ENCODE measurements around the gene MIEF2.
"Not testable (repeated sequence)": the region's sequence is repeated elsewhere in the genome, so short reads cannot be mapped to it uniquely, and the experiment has no call there.

MIEF2 gene

GRCh38 chr17:18260332-18261145, at the start of gene MIEF2:
TSS of gene MIEF2 (plus strand) at chr17:18260662. CDS start at chr17:18262721, 2,059 bp downstream.
- Histone ChIP-seq H4K20me1 (ENCODE audit: insufficient read depth, low read length, poor library complexity, severe bottlenecking) (peaks cover 18% of the 10 kb centered on the region), H3F3A (ENCODE audit: low read depth) (no peaks in the 10 kb centered on the region), H3K9me3 (ENCODE audit: insufficient read depth, low read depth, low read length) (no peaks in the 10 kb centered on the region), H3K4me1 (ENCODE audit: insufficient read depth, low read length, poor library complexity, severe bottlenecking) (peaks cover 27% of the 10 kb centered on the region), H3K9ac (ENCODE audit: low read depth, low read length, poor library complexity, severe bottlenecking) (peak within 1 kb of the TSS; percentile 81), H2AFZ (ENCODE audit: low read length) (peak within 1 kb of the TSS; percentile 86), H3K36me3 (ENCODE audit: insufficient read depth, low read length) (peaks cover 6% of the 10 kb centered on the region; the same call in 1 of the 2 replicates), H3K27me3 (ENCODE audit: insufficient read depth, low read length, poor library complexity, severe bottlenecking) (no peaks in the 10 kb centered on the region), H3K9me2 (replicated peaks; ENCODE audit: low read depth, low read length) (no peaks in the 10 kb centered on the region), H3K4me3 (ENCODE audit: low read length, poor library complexity, severe bottlenecking) (peak within 1 kb of the TSS; percentile 93), H3K79me2 (ENCODE audit: insufficient read depth, low read length) (peaks cover 40% of the 10 kb centered on the region), H3K4me2 (ENCODE audit: low read depth, low read length, poor library complexity, severe bottlenecking) (peak within 1 kb of the TSS; percentile 80)
- no peak for TF ChIP-seq EZH2phosphoT487 (IDR thresholded peaks at IDR 0.05; ENCODE audit: borderline replicate concordance)
- no peak for TF ChIP-seq CTCF (conservative IDR thresholded peaks at IDR 0.05; ENCODE audit: low read length)

- no peak for TF ChIP-seq EZH2phosphoT487 (IDR thresholded peaks at IDR 0.05; ENCODE audit: borderline replicate concordance)
- TF ChIP-seq CTCF (conservative IDR thresholded peaks at IDR 0.05; ENCODE audit: low read length): no peak
- no peaks in the 10 kb centered on the region for H3K27me3 ChIP-seq (ENCODE audit: insufficient read depth, low read length, poor library complexity, severe bottlenecking)
- no peaks in the 10 kb centered on the region for H3F3A ChIP-seq (ENCODE audit: low read depth)
- no peaks in the 10 kb centered on the region for H4K20me1 ChIP-seq (ENCODE audit: insufficient read depth, low read length, poor library complexity, severe bottlenecking)
- no peak overlapping the region for H3K9ac ChIP-seq (ENCODE audit: low read depth, low read length, poor library complexity, severe bottlenecking)
- no peak overlapping the region for H3K4me2 ChIP-seq (ENCODE audit: low read depth, low read length, poor library complexity, severe bottlenecking)
- H3K36me3 ChIP-seq (ENCODE audit: insufficient read depth, low read length): peaks cover 31% of the 10 kb centered on the region; the same call in 1 of the 2 replicates
- H2AFZ ChIP-seq (ENCODE audit: low read length): no peak overlapping the region
- no peaks in the 10 kb centered on the region for H3K79me2 ChIP-seq (ENCODE audit: insufficient read depth, low read length)
- no peak overlapping the region for H3K4me3 ChIP-seq (ENCODE audit: low read length, poor library complexity, severe bottlenecking)
- H3K4me1 ChIP-seq (ENCODE audit: insufficient read depth, low read length, poor library complexity, severe bottlenecking): no peaks in the 10 kb centered on the region
- no peaks in the 10 kb centered on the region for H3K9me2 ChIP-seq (replicated peaks; ENCODE audit: low read depth, low read length)
- no peaks in the 10 kb centered on the region for H3K9me3 ChIP-seq (ENCODE audit: insufficient read depth, low read depth, low read length)
These were observed 46.7 kb upstream of the MIEF2 start for GRCh38 chr17:18213666-18214270.

- not testable (repeated sequence) for H3K4me3 ChIP-seq (ENCODE audit: low read length, poor library complexity, severe bottlenecking); H3F3A ChIP-seq (ENCODE audit: low read depth); H2AFZ ChIP-seq (ENCODE audit: low read length); H3K79me2 ChIP-seq (ENCODE audit: insufficient read depth, low read length); H3K4me1 ChIP-seq (ENCODE audit: insufficient read depth, low read length, poor library complexity, severe bottlenecking); H3K9me3 ChIP-seq (ENCODE audit: insufficient read depth, low read depth, low read length); H3K4me2 ChIP-seq (ENCODE audit: low read depth, low read length, poor library complexity, severe bottlenecking); H3K9ac ChIP-seq (ENCODE audit: low read depth, low read length, poor library complexity, severe bottlenecking); H3K36me3 ChIP-seq (ENCODE audit: insufficient read depth, low read length); H3K27me3 ChIP-seq (ENCODE audit: insufficient read depth, low read length, poor library complexity, severe bottlenecking); H4K20me1 ChIP-seq (ENCODE audit: insufficient read depth, low read length, poor library complexity, severe bottlenecking); H3K9me2 ChIP-seq (replicated peaks; ENCODE audit: low read depth, low read length)
These were observed 43.6 kb upstream of the MIEF2 start for GRCh38 chr17:18216906-18217305.

All from Loucy (cell line).